Measurements from ENCODE around the gene SGCD.

GRCh38 chr5:156375895-156376495 is 49.0 kb downstream of the SGCD start:
- TF ChIP-seq CTCF (IDR thresholded peaks at IDR 0.05) (no peak), POLR2A (IDR thresholded peaks at IDR 0.05) (no peak), POLR2AphosphoS5 (IDR thresholded peaks at IDR 0.05) (no peak)
